ENCODE results near the gene RNFT2. TPM values are rescaled to one million over a fixed set of nuclear protein-coding genes. Genes with fewer than 3 reads are reported as not detected.

RNFT2 gene
- total RNA-seq, 3 donors from 2014 or later = under 0.01 to 1.9 (median 1.6) TPM

DNA sequence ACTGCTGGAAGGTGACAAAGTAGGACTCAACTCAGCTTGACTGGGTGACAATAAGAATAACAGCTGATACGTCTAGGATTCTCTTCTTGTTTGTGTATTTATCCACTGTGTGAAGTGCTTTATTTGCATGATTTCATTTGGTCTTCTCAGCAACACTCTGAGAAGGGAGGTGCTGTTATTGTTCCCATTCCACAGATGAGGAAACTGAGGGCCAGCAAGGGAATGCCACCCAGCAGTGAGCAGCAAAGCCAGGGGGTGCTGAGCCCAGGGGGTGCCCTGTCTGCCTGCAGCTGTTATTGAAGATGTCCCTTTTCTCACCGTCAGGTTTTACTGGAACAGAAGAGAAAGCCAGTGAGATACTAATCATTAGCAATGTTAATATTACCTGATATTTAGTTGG, 62.8 kb downstream of the RNFT2 start:
- no peak for TF ChIP-seq POLR2AphosphoS5 (IDR thresholded peaks at IDR 0.05)
- H3K9me3 ChIP-seq = peaks cover 11 to 14% of the 10 kb centered on the region in 2 donors
- no peaks in the 10 kb centered on the region for H3K27me3 ChIP-seq
- no peak for DNase-seq (ENCODE audit: low spot score in 2 of 2)
- intact Hi-C loops (cut with DNase I; ENCODE audit: low total_unique reads) = no loop called here
- no peak overlapping the region for H3K27ac ChIP-seq
- no peak overlapping the region for H3K4me3 ChIP-seq
- no peaks in the 10 kb centered on the region for H3K4me1 ChIP-seq
- no peaks in the 10 kb centered on the region for H3K36me3 ChIP-seq

DNA sequence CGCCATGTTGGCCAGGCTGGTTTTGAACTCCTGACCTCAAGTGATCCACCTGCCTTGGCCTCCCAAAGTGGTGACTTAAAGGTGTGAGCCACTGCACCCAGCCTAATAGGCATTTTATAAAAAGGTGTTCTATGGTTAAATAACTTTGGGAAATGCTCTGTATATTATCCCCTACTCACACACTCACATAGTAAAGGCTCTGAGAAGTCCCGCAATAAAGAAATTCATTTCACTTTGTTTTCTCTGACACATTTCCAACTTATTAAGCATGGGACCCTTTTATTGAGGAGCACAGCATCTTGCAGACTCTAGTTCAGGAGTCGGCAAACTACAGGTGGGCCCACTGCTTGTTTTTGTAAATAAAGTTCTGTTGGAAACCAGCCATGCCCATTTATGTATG, 63.9 kb downstream of the RNFT2 start:
- Histone ChIP-seq H3K4me1 (no peaks in the 10 kb centered on the region), H3K4me3 (no peak overlapping the region), H3K27me3 (no peaks in the 10 kb centered on the region), H3K27ac (no peak overlapping the region), H3K36me3 (no peaks in the 10 kb centered on the region), H3K9me3 (peaks cover 11 to 14% of the 10 kb centered on the region in 2 donors)
- TF ChIP-seq POLR2AphosphoS5 (IDR thresholded peaks at IDR 0.05) (no peak), POLR2A (IDR thresholded peaks at IDR 0.05) (no peak), CTCF (IDR thresholded peaks at IDR 0.05) (no peak)
- intact Hi-C loops (cut with DNase I; ENCODE audit: low total_unique reads) = no loop called here
- no peak for DNase-seq (ENCODE audit: low spot score in 2 of 2)

- H3K27me3 ChIP-seq = no peaks in the 10 kb centered on the region
- H3K9me3 ChIP-seq = peaks cover 11 to 14% of the 10 kb centered on the region in 2 donors
- H3K27ac ChIP-seq = no peak overlapping the region
- TF ChIP-seq CTCF (IDR thresholded peaks at IDR 0.05) (no peak), POLR2AphosphoS5 (IDR thresholded peaks at IDR 0.05) (no peak), POLR2A (IDR thresholded peaks at IDR 0.05) (no peak)
- H3K4me1 ChIP-seq = no peaks in the 10 kb centered on the region
- intact Hi-C loops (cut with DNase I; ENCODE audit: low total_unique reads) = no loop called here
- no peaks in the 10 kb centered on the region for H3K36me3 ChIP-seq
- H3K4me3 ChIP-seq = no peak overlapping the region
- no peak for DNase-seq (ENCODE audit: low spot score in 2 of 2)
These were observed 65.1 kb downstream of the RNFT2 start for GRCh38 chr12:116803013-116803736.

DNA sequence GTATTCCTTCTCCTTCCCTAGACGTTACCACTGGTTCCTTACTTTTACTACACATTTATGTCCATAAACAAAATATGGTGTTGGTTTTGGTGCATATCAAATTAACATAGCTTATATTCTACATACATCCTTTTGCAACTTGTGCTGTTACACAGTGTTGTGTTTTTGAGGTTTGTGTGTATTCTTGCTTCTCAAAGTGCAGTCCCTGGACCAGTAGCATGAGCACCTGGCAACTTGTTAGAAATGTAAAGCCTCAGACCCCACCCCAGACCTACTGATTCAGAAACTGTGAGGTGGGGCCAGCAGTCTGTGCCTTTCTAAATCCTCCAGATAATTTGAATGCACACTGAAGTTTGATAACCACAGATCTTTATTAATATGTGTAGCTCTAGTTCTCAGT, 65.9 kb downstream of the RNFT2 start:
- DNase-seq (ENCODE audit: low spot score in 2 of 2) = no peak
- H3K27me3 ChIP-seq = no peaks in the 10 kb centered on the region
- no peak for TF ChIP-seq POLR2AphosphoS5 (IDR thresholded peaks at IDR 0.05)
- no peak for TF ChIP-seq POLR2A (IDR thresholded peaks at IDR 0.05)
- TF ChIP-seq CTCF (IDR thresholded peaks at IDR 0.05) = no peak
- H3K27ac ChIP-seq = no peak overlapping the region
- no peaks in the 10 kb centered on the region for H3K4me1 ChIP-seq
- H3K36me3 ChIP-seq = no peaks in the 10 kb centered on the region
- intact Hi-C loops (cut with DNase I; ENCODE audit: low total_unique reads) = no loop called here
- no peak overlapping the region for H3K4me3 ChIP-seq
- peaks cover 4 to 7% of the 10 kb centered on the region in 2 donors for H3K9me3 ChIP-seq

DNA sequence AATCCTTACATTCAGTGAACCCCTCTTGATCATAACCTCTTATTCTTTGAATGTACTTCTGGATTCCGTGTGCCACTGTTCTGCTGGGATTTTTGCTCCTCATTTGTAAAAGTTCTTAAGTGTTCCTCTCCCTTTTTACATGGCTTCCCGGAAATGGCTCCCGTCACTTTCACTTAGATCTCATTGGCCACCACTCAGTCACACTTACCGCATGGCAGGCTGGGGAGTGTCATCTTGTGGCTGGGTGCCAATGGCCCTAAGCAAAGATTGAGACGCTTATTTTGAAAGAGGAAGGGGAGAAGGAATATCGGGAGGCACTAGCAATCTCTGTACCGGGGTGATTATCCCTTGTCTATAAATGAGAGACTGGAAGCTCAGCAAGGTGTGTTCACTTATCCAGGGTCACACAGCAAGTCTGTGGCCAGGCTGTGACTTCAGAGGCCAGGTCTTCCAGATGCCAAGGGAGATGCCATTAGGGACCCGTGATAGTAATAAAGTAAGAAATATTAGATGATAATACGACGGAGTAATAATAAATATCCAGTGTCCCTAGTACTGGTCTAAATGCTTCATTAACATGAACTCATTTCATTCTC, 68.8 kb downstream of the RNFT2 start:
- Histone ChIP-seq H3K4me1 (no peaks in the 10 kb centered on the region), H3K9me3 (no peaks in the 10 kb centered on the region), H3K27ac (no peak overlapping the region), H3K27me3 (no peaks in the 10 kb centered on the region), H3K4me3 (no peak overlapping the region), H3K36me3 (no peaks in the 10 kb centered on the region)
- intact Hi-C loops (cut with DNase I; ENCODE audit: low total_unique reads) = no loop called here
- no peak for DNase-seq (ENCODE audit: low spot score in 2 of 2)
- TF ChIP-seq CTCF (IDR thresholded peaks at IDR 0.05) = no peak
- TF ChIP-seq POLR2AphosphoS5 (IDR thresholded peaks at IDR 0.05) = no peak
- TF ChIP-seq POLR2A (IDR thresholded peaks at IDR 0.05) = no peak

All from breast epithelium (tissue), 4 donors.